ENCODE measurements around the gene SLC12A5. TPM values are rescaled to one million over a fixed set of nuclear protein-coding genes. Genes with fewer than 3 reads are reported as not detected.

SLC12A5 gene
- total RNA-seq, 1 donor from 2014 or later: 1.2 TPM

DNA sequence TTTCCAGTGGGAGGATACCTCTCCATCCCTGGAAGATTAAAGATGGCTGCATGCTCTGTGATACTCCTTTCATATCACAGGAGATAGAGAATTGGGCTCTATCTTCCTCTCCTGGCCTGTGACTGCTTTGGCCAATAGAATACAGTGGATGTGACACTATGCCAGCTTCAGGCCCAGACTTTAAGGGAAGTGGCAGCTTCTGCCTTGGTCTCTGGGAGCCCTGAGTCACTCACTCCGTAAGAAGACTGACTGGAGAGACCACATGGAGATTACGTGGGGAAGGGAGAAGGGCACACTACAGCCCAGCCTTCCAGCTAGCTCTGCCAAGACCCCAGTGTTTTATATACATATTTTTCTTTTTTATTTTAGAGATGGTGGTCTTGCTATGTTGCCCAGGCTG is 30.7 kb upstream of the SLC12A5 start:
- TF ChIP-seq, protein P1, sequence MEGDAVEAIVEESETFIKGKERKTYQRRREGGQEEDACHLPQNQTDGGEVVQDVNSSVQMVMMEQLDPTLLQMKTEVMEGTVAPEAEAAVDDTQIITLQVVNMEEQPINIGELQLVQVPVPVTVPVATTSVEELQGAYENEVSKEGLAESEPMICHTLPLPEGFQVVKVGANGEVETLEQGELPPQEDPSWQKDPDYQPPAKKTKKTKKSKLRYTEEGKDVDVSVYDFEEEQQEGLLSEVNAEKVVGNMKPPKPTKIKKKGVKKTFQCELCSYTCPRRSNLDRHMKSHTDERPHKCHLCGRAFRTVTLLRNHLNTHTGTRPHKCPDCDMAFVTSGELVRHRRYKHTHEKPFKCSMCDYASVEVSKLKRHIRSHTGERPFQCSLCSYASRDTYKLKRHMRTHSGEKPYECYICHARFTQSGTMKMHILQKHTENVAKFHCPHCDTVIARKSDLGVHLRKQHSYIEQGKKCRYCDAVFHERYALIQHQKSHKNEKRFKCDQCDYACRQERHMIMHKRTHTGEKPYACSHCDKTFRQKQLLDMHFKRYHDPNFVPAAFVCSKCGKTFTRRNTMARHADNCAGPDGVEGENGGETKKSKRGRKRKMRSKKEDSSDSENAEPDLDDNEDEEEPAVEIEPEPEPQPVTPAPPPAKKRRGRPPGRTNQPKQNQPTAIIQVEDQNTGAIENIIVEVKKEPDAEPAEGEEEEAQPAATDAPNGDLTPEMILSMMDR (IDR thresholded peaks at IDR 0.05): no peak
- Histone ChIP-seq H3K27ac (no peak overlapping the region), H3K9me3 (no peaks in the 10 kb centered on the region), H3K36me3 (no peaks in the 10 kb centered on the region), H3K27me3 (ENCODE audit: low read depth) (peaks cover 40% of the 10 kb centered on the region), H3K4me3 (no peak overlapping the region), H3K4me1 (no peaks in the 10 kb centered on the region)
- ATAC-seq (peak; percentile 52 to 79), DNase-seq (peak; percentile 43)
- intact Hi-C loops (cut with DNase I): no loop called here

DNA sequence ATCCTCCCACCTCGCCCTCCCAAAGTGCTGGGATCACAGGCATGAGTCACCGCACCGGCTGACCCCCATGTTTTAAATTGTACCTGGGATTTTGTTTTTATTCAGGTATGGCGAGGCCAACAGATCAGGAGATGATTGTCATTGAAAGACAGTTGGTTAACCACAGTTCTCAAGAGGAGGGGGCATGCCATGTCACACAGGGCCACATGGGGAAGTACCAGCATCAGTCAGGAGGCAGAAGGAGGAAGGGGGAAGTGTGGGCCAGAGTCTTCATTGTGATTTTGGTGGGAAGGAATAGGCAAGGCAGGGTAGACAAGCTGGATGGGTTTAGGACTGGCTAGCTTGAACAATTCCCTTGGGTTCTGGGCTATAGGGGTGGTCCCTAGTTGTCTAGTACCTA is 30.3 kb upstream of the SLC12A5 start:
- intact Hi-C loops (cut with DNase I): no loop called here
- H3K27me3 ChIP-seq (ENCODE audit: low read depth): peaks cover 40% of the 10 kb centered on the region
- ATAC-seq (peak; percentile 54 to 75), DNase-seq (peak; percentile 51)
- H3K9me3 ChIP-seq: no peaks in the 10 kb centered on the region
- TF ChIP-seq, protein P1 (IDR thresholded peaks at IDR 0.05): no peak
- H3K27ac ChIP-seq: no peak overlapping the region
- no peak overlapping the region for H3K4me3 ChIP-seq
- no peaks in the 10 kb centered on the region for H3K4me1 ChIP-seq
- no peaks in the 10 kb centered on the region for H3K36me3 ChIP-seq

DNA sequence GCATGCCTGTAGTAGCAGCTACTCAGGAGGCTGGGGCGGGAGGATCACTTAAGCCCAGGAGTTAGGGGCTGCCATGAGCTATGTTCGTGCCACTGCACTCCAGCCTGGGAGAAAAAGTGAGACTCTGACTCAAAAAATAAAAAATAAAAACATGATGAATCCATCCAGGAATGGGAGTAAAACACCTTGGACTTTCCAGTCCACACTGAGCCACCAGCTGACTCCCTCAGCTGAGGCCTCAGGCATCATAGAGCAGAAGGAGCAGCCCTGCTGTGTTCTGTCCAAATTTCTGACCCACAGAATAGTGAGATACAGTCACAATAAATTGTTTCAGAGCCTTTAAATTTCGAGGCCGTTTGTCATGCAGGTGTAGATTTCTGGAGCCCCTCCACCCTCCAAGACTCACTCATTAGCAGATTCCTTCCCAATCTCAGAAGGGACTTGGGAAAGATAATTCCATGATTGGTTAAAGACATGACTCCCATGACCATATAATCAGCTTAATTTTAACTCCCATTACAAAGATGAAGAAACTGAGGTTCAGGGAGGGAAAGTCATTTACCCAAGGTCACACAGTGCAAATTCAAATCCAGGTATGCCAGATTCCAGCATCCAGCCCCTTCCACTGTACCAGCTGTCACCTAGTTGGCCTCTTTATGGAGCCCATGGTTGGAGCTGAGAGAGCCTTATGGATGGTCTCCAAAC is 29.3 kb upstream of the SLC12A5 start:
- peaks cover 6% of the 10 kb centered on the region for H3K4me1 ChIP-seq
- peak; percentile 12 for DNase-seq
- no peak for ATAC-seq
- peaks cover 40% of the 10 kb centered on the region for H3K27me3 ChIP-seq (ENCODE audit: low read depth)
- H3K27ac ChIP-seq: no peak overlapping the region
- intact Hi-C loops (cut with DNase I): no loop called here
- no peaks in the 10 kb centered on the region for H3K9me3 ChIP-seq
- H3K36me3 ChIP-seq: no peaks in the 10 kb centered on the region
- no peak overlapping the region for H3K4me3 ChIP-seq
- TF ChIP-seq, protein P1 (IDR thresholded peaks at IDR 0.05): no peak

DNA sequence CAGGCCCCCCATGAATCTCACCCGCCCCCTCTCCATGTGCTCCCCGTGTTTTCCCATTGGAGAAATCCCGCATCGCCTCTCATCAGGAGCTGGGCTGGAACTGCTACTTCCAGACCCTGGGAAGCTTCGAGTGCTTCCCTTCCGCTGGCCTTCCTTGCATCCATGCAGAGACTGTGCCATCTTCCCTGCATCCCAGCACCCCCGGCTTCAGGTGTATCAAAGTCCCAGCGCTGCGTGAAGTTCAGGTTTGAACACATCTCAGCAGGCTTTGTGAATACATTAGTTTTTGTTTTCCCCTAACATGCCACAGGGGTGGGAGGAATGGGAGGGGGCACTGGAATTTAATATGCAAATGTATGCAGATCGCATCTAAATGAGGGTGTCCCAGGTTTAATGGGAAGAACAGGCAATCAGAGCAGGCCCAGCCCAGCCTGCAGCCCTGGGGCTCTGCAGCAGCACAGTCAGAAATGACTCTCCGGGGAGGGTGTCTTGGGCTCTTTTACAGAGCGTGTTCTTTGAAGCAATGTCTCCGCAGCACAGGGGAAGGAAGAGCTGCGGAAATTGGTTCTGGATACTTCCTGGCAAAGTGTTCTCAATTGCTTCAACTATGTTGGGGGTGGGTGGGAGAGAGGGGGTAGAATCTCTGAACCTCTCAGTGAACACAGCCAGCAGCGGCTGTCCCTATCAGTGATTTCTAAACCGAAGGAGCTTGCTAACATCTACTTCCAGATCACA is 28.6 kb upstream of the SLC12A5 start:
- H3K36me3 ChIP-seq: no peaks in the 10 kb centered on the region
- no peak overlapping the region for H3K4me3 ChIP-seq
- ATAC-seq (no peak), DNase-seq (peak; percentile 20)
- intact Hi-C loops (cut with DNase I): no loop called here
- no peak overlapping the region for H3K27ac ChIP-seq
- TF ChIP-seq, protein P1 (IDR thresholded peaks at IDR 0.05): no peak
- no peaks in the 10 kb centered on the region for H3K9me3 ChIP-seq
- H3K4me1 ChIP-seq: peaks cover 9% of the 10 kb centered on the region
- peaks cover 40% of the 10 kb centered on the region for H3K27me3 ChIP-seq (ENCODE audit: low read depth)

DNA sequence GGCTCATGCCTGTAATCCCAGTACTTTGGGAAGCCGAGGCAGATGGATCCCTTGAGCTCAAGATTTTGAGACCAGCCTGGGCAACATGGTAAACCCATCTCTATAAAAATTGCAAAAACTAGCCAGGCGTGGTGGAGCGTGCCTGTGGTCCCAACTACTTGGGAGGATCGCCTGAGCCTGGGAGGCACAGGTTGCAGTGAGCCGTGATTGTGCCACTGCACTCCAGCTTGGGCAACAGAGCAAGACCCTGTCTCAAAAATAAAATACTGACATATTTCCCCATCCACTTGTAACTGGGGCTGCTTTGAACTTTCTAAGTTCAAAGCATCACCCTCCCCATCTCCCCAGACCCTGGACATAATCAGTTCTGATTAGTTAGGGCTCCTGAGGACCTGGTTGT is 27.5 kb upstream of the SLC12A5 start:
- no peaks in the 10 kb centered on the region for H3K9me3 ChIP-seq
- intact Hi-C loops (cut with DNase I): no loop called here
- no peak overlapping the region for H3K4me3 ChIP-seq
- DNase-seq (no peak), ATAC-seq (no peak)
- no peaks in the 10 kb centered on the region for H3K36me3 ChIP-seq
- no peak overlapping the region for H3K27ac ChIP-seq
- H3K27me3 ChIP-seq (ENCODE audit: low read depth): peaks cover 40% of the 10 kb centered on the region
- TF ChIP-seq, protein P1 (IDR thresholded peaks at IDR 0.05): no peak
- H3K4me1 ChIP-seq: peaks cover 20% of the 10 kb centered on the region

All from lower lobe of right lung (tissue), 2 donors.